Measurements from ENCODE around the gene PLOD1. TPM values are rescaled to one million over a fixed set of nuclear protein-coding genes. Genes with fewer than 3 reads are reported as not detected.
"Not testable (repeated sequence)": the region's sequence is repeated elsewhere in the genome, so short reads cannot be mapped to it uniquely, and the experiment has no call there.

Gene PLOD1
- total RNA-seq, 1 donor from 2014 or later = 54.5 TPM

DNA sequence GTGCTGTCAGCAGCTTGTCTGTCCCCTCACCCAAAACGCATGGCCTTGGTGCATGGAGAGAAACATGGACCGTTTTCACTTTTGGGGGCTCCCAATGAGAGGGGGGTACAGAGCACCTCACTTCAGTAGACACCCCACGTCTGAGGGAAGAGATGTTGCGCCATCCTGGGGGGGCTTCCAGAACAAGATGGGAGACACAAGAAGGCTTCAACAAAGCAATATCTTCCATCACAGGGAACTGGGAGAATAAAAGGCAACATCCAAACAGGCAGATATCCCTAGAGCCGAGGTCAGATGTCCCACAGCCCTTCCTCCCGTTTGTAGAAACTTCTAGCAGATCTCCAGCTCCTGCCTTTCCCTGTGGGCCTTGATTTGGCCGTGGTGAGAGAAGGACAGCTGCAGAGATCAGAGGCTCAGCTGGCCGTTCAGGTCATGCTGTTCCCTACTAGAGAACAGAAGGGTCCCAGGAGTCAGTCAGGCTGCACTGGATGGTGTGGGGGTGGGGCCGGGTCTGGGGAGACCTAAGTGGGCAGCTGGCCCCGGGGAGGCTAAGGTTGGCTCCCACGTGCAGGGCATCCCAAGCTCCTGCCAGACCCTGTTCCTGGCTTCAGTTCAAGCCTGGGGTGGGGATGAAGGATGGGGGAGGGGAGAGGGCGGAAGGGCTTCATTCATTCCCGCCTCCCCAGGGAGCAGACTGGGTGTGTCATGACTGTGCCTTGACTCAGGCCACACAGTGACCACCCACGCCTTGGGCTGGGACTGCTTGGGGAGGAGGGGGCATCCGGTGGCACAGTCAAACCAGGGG lies 4.4 kb downstream of the PLOD1 start:
- no peak for DNase-seq (ENCODE audit: low spot score)

DNA sequence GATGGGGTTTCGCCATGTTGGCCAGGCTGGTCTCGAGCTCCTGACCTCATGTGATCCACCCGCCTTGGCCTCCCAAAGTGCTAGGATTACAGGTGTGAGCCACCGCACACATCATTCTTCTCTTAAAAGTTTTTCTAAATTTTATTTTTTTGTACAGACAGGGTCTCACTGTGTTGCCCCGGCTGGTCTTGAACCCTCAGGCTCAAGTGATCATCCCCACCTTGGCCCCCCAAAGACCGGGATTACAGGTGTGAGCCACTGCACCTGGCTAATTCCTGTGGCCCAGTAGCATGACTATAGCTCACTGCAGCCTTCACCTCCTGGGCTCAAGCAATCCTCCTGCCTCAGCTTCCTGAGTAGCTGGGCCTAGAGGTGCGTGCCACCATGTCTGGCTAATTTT lies 5.3 kb downstream of the PLOD1 start:
- DNase-seq (ENCODE audit: low spot score) = not testable (repeated sequence)

DNA sequence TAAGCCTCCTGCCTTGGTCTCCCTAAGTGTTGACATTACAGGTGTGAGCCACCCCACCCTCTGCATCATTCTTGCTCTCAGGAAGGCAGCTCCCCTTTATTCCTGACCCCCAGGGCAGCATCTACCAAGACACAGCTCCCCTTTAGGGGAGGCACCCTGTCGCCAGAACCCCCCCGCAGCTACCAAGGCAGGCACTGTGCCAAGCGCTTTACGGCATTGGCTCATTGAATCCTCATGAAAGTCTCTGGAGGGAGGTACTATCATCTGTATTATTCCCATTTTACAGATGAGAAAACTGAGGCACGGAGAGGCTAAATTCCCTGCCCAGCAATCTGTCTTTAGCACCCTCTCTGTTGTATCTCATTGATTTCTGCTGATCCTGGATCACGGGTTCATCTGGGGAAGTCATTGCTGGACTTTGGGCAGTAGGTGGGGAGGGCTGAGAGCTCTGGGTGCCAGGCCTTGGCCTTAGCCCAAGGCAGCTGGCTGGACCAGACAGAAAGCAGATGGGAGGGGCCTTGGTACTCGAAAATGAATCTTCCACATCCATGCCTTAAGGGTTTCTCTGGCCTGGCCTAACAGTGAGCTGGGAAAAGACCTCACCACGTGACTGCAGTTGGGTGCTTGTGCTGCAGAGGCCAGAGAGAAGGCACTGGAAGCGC lies 5.9 kb downstream of the PLOD1 start:
- peak; percentile 56 for DNase-seq (ENCODE audit: low spot score)

DNA sequence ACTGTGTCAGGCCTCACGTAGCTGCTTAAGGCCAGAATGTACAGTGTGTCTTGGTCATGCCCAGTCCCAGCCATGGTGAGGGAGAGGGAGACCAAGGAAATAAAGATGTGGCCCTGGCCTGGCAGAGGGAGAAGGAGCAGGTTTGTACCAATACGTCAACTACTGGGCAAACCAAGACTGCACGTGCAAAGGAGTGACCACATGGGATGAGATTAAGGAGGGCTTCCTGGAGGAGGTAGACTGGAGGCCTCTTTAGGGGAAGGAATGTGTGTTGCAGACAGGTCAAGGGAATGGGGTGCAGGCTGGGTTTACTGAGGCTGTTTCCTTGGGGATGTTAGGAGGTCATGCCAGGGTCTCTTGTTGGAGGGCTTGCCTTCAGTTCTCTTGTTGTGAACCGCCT lies 7.8 kb downstream of the PLOD1 start:
- DNase-seq (ENCODE audit: low spot score) = no peak

DNA sequence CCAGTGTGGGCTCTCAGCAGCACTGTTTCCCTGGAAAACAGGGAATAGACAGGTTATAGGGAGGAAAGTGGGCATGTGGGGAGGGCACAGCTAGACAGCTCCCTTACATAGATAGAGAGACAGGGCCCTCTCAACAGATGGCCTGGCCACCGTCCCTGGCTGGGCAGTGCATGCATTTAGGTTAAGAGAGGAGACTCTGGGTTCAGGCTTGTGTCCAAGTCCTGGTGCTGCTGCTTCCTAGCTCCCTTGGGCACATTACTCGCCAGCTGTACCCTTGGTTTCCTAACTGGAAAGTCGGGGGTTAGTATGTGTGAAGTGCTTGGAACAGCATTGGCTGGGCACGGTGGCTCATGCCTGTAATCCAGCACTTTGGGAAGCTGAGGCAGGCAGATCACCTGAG lies 9.1 kb downstream of the PLOD1 start:
- no peak for DNase-seq (ENCODE audit: low spot score)

DNA sequence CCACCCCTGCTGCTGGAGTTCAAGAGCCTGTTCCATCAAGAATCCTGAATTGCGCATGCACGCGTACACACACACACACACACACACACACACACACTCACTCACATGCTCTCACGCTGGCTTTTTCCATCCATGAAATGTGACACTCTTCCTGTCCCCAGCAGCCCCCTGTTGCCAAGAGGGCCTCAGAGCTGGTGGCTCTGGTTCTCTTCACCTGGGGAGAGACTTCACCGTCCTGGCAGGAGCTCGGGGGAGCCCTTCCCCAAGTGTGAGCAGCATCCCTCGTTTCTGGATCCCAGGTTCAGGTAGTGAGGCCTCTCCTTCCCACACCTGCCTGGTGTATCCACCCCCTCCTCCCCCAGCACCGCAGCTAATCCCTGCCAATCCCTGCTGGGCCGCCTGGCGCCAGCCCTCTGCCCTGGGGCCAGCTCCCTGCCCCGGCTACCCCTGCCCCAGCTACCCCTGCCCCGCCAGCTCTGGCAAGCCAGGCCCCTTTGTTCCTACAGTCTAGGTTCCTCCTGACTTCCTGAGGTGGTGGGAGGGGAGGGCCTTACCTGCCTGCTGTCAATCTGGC lies 9.9 kb downstream of the PLOD1 start:
- DNase-seq (ENCODE audit: low spot score) = no peak

DNA sequence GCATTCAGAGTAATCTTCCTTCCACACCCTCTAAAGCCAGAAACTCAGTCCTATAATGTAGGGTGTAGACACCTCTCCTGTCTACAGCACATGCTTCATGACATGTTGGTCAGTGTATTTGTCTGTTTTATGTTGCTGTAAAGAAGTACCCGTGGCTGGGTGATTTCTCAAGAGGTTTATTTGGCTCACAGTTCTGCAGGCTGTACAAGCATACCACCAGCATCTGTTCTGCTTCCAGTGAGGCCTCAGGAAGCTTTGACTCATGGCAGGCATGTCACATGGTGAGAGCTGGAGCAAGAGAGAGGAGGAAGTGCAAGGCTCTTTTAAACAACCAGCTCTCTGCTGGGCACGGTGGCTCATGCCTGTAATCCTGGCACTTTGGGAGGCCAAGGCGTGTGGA lies 12.1 kb downstream of the PLOD1 start:
- no peak for DNase-seq (ENCODE audit: low spot score)

DNA sequence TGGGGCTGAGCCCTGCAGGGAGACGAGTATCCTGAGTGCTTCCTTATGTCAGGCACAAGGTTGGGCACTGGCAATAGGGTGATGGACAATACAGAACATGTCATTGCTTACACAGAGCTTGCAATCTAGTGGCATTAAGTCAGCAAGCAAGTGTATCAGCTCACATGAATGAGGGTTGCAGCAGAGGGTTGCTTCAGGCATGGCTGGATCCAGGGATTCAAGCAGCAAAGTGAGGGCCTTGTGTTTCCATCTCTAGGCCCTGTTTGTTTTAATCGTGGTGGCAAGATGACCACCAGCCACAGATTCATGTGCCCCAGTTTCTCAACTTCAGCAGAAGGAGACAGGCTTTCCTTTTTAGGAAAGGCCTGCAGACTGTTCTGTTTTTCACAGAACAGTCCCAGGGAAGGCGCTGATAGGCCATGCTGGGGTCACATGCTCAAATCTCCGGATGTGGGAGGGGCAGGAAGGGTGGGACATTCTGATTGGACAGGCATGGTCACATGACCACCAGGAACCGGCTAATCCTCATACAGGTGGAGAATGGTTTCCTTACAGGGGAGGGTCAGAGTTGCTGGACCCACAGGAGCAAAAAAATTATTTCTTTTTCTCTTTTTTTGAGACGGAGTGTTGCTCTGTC lies 14.4 kb downstream of the PLOD1 start:
- no peak for DNase-seq (ENCODE audit: low spot score)

DNA sequence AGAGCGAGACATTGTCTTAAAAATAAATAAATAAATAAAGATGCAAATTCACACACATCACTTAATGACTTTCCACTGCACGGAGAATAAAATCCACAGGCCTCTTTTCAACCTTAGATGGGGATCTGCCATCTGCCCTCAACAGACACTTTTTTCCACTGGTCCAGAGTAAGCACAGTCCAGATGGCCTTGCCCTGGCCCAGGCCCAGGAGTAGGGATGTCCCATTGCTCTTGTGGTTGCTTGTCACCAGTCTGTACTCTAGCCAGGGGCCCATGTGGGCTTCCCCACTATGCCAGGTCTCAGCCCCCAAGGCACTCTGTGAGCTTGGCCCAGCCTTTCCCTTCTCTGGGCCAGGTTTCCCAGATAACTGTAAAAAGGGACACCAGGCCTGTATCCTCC lies 17.4 kb downstream of the PLOD1 start:
- DNase-seq (ENCODE audit: low spot score) = no peak

DNA sequence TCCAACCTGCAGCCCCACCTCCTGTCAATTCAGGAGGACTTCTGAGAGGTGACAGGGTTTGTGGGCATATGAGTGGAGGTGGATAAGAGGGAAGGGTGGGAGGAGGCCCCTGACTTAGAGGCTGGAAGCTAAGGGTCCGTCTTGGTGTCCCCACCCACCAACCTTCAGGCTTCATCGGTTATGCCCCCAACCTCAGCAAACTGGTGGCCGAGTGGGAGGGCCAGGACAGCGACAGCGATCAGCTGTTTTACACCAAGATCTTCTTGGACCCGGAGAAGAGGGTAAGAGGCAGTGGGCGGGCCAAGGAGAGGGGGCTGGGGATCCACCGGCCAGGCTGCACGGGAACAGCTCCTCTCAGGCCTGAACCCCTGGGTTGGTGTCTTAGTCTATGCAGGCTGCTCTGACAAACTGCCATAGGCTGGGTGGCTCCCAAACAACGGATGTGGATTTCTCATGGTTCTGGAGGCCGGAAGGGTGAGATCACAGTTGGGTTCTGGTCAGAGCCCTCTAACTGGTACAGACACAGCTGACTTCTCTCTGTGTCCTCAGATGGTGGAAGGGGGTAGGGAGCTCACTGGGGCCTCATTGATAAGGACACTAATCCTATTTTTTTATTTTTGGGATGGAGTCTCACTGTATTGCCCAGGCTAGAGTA lies 18.1 kb downstream of the PLOD1 start:
- no peak for DNase-seq (ENCODE audit: low spot score)

DNA sequence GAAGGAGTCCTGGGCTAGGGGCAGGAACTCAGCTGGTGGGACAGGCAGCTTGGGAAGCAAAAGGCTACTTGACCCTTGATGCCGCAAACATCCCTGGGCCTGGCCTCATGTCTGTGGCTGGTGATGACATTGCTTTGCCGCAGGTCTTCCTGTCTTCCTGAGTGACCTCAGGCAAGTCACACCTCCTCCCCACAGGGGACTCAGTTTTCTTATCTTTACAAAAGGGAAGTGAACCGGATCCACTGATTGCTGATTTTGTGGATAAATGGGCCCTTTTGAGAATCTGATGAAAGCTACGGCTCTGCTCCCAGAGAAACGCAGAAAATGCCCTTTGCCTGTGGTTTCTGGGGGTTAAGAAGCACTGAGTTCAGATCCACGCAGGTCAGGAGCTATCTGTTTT lies 20.7 kb downstream of the PLOD1 start:
- DNase-seq (ENCODE audit: low spot score) = no peak

DNA sequence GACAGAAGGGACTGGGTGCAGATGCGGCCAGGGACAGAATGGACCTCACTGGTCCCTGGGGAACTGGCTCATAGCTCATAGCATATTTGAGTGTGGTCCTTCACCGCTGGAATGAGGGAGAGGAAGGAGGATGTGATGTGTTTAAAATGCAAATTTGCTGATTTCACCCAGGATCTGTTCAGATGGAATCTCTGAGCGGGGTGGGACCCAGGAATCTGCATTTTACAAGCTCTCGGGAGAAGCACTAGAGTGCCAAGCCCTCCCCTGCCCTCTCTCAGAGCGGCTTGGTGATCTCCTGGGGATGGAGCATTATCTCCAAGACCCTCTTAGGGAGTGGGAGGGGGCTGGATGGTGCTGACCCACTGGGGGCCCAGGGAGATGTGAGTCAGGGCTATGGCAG lies 22.9 kb downstream of the PLOD1 start:
- no peak for DNase-seq (ENCODE audit: low spot score)

DNA sequence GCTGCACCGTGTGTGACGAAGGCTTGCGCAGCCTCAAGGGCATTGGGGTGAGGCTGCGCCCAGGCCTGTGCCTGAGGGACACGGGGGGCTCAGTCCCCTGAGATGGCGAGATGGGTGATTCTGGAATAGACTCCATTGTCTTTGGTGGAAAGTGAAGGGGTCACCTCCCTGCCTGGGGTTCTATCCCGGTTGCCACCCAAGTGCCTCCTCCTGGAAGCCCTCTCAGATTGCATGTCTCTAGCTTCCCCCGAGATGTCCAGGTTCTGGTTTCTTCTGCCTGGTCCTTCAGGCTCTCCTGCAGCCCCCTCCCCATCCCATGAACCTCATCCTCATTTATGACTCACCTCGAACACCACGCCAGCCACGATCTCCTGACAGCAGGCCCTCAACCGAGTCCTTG lies 23.4 kb downstream of the PLOD1 start:
- DNase-seq (ENCODE audit: low spot score) = no peak

DNA sequence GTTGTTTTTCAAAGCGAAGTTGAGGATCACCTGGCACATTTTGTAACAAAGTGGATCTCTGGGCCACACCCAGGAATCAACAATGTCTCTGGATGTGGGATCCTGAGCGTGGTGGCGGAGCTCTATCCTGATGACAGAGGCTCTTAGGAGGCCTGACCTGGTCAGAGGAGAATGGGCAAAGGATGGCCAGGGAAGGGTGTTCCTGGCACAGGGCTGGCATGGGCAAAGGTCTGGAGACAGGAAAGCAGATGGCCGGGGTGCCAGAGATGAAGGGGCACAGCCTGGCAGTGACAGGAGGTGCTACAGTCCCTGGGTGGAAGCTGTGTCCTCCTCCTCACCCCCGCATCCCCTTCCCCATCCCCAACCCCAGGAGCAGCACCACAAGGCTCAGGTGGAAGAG lies 25.8 kb downstream of the PLOD1 start:
- DNase-seq (ENCODE audit: low spot score) = no peak

DNA sequence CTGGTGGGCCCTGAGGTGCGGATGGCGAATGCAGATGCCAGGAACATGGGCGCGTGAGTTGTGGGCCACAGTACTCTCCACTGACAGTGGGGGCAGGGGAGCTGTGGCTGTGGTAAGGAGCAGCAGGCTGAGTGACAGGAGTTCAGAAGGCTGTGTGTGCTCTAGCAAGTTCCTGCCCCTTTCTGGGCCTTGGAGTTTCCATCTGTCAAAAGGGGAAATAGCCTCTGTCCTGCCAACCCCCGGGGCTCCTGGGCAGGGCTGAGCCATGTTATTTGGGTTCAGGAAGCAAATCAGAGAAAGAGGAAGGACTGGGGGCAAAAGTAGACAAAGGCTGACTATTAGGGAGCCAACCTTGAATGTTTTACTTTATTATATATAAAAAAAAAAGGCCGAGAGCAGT lies 26.2 kb downstream of the PLOD1 start:
- DNase-seq (ENCODE audit: low spot score) = no peak

DNA sequence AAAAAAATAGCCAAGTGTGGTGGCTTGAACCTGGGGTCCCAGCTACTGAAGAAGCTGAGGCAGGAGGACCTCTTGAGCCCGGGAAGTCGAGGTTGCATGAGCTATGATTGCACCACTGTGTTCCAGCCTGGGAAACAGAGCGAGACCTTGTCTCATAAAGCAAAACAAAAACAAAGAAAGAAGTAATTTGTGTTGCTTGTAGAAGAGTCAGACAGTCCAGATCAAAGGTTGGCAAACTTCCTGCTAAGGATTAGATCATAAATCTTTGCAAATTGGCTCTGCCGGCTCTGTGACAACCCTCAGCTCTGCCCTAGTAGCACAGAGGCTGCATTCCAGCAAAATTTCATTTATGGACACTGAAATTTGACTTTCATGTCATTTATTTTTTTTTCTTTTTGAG lies 26.7 kb downstream of the PLOD1 start:
- DNase-seq (ENCODE audit: low spot score) = no peak

DNA sequence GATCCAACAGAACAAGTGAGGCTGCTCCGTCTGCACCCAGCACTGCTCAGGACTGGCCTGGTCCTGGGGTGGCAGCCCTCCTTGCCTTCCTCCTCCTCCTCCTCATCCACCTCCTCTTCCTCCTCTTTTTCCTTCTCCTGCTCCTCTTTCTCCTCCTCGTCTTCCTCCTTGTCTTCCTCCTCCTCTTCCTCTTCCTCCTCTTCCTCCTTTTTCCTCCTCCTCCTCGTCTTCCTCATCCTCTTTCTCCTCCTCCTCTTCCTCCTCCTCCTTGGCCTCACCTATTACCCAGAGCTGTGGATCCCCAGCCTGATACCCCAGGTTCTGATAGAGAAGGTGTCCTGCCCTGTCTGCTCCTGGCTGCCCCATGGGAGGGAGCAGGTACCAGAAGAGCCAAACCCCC lies 29.1 kb downstream of the PLOD1 start:
- DNase-seq (ENCODE audit: low spot score) = no peak

DNA sequence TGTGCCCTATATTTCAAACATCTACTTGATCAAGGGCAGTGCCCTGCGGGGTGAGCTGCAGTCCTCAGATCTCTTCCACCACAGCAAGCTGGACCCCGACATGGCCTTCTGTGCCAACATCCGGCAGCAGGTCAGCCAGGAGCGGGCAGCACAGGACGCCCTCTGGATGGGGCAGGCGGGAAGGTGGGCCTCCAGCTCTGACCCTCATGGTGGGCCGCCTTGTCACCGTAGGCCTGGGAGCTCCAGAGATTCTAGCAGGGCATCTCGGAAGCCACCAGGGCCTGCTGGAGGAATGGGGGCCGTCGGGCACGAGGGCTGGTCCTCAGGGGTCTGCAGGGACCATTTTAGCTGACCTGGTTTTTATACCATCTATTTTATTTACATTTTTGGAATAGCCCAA lies 30.1 kb downstream of the PLOD1 start:
- DNase-seq (ENCODE audit: low spot score) = no peak

DNA sequence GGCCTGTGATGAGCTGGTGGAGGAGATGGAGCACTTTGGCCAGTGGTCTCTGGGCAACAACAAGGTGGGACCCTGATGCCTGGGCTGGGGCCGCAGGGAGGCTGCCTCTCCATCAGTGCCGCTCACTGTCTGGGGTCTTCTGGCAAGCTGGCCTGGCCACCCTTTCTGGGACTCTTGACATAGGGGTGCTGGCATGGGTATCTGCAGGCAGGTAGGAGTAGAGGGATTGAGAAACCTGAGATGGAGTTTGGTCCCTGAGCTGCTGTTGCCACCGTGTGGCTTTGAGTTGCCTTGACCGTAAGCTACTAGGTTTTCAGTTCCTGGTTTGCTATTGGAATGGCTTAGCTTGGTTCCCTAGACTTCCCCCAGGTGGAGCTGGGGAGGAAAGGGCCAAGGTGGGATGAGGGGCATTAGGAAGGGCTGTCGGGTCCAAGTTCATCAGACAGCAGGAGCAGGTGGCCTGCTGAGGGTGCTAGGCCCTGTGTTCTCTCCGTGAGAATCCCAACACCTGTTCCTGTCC lies 32.6 kb downstream of the PLOD1 start:
- peak; percentile 55 for DNase-seq (ENCODE audit: low spot score)

DNA sequence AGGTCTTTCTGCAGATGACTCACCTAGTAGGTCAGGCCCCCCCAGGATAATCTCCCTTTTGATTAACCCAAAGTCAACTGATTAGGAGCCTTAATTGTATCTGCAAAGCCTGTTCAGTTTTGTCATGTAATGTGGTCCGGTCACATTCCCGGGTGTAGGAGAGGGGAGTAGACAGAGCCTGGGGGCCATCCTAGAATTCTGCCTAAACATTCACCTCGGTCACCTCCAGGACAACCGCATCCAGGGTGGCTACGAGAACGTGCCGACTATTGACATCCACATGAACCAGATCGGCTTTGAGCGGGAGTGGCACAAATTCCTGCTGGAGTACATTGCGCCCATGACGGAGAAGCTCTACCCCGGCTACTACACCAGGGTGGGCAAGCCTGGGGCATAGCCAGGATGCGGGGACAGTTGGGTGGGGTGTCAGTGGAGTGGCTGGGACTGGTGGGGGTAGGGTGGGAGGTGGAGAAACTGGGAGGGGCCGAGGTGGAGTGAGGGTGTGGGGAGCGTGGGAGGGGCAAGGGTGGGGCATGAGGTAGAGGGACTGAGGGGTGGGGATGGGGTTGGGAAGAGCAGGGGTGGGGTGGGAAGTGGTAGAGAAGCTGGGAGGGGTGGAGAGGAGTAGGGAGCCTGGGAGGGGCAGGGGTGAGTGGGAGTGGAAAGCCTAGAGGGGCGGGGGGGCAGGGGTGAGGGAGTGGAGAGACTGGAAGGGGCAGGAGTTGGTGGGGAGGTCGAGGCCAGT lies 36.1 kb downstream of the PLOD1 start:
- no peak for DNase-seq (ENCODE audit: low spot score)

DNA sequence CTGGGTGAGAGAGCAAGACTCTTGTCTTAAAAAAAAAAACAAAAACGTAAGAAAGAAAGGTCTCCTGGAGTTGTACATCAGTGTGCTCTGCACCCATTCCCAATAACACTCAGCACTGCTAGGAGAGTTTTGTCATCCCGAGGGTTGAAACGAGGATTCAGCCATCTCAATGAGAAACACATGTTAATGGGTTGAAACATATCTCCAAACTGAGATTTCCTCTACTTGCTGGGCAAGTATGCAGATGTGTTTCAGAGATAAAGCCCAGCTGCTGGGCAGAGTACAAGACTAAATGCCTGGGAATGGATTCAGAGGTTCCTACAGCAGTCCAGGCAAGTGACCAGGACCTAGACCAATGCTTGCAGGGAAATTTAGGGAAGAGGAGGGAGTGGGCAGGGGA lies 43.1 kb downstream of the PLOD1 start:
- no peak for DNase-seq (ENCODE audit: low spot score)
